Chondrocyte (in vitro differentiated cells): ENCODE measurements around the gene SORCS1. TPM values are rescaled to one million over a fixed set of nuclear protein-coding genes. Genes with fewer than 3 reads are reported as not detected.
"Not testable (repeated sequence)": the region's sequence is repeated elsewhere in the genome, so short reads cannot be mapped to it uniquely, and the experiment has no call there.

ENCODE experiments used
- DNase-seq: peaks from one replicate; pipeline ENCODE4 v3.0.0; 2021; ENCODE audit warnings: mixed read lengths, low spot score
- H3K27ac Mint-ChIP-seq: one replicate; pipeline ENCODE4 v1.8.0; 2021; ENCODE audit warnings: mild to moderate bottlenecking, moderate library complexity, mixed read lengths; ENCODE audit not compliant: unreplicated experiment
- H3K27me3 Mint-ChIP-seq: 2 replicates; pipeline ENCODE4 v1.8.0; 2021; ENCODE audit warnings: low read depth, mixed read lengths
- H3K36me3 Mint-ChIP-seq: 2 replicates; pipeline ENCODE4 v1.8.0; 2021; ENCODE audit warnings: low read depth, mixed read lengths
- H3K4me1 Mint-ChIP-seq: 2 replicates; pipeline ENCODE4 v1.8.0; 2021; ENCODE audit warnings: low read depth, mild to moderate bottlenecking, mixed read lengths
- H3K4me3 Mint-ChIP-seq: one replicate; pipeline ENCODE4 v1.8.0; 2021; ENCODE audit warnings: mild to moderate bottlenecking, moderate library complexity, mixed read lengths; ENCODE audit not compliant: unreplicated experiment
- H3K9me3 Mint-ChIP-seq: 2 replicates; pipeline ENCODE4 v1.8.0; 2021; ENCODE audit warnings: low read depth, mixed read lengths
- CTCF ChIP-seq: fragments of 200-600 bp; sonication (generic); IDR thresholded peaks from 2 replicates; pipeline ENCODE4 v1.5.0; 2021; ENCODE audit warnings: antibody characterized with exemption, mild to moderate bottlenecking, moderate library complexity
- total RNA-seq: library from RNA; stranded (reverse); gene quantifications from 3 replicates; pipeline ENCODE4 v1.2.1, GENCODE V29; 2021

The SORCS1 gene
- total RNA-seq, 1 donor from 2014 or later = not detected

DNA sequence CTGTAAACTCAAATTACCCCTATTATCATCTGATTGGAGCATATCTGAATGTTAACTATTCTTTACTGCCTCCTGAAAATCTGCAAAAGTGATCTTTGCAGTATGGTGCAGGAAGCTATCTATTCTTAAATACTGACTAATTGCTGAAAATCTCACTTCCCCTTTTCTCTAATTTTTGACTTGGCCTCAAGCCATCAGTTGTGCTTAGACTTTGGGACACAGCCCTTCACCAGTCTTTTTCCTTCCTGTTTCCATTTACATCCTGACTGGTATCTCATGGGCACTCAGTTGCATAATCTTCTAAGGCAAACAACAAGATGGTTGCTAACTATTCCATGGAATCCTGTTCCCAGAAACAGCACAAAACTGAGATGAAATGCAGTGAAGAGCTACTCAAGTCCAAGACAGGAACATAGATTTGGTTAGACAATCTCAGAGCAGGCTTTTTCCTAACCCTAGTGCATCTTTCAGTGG, 228.5 kb downstream of the SORCS1 start:
- TF ChIP-seq CTCF = no peak
- Mint-ChIP-seq H3K4me3 (no peak overlapping the region), H3K36me3 (no peaks in the 10 kb centered on the region), H3K27me3 (no peaks in the 10 kb centered on the region), H3K9me3 (peaks cover 10% of the 10 kb centered on the region), H3K4me1 (no peaks in the 10 kb centered on the region), H3K27ac (no peak overlapping the region)
- no peak for DNase-seq

DNA sequence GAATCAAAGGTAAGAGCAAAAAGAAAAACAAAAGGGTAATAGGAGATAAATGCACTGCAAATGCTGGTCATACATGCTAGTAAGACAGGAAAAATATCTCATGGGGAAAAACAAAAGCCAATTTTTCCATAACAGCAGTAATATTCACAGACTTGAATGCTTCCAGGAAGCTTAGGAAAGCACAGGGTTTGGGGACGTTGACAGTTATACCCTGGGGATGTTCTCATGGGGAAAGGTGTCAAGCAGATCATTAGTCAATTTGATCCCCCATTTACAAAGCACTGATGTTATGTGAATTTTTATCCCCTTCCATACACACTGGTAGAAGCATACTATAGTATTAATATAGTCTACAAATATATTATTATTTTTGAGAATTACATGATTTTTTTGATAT, 232.7 kb downstream of the SORCS1 start:
- Mint-ChIP-seq H3K4me1 (no peaks in the 10 kb centered on the region), H3K36me3 (no peaks in the 10 kb centered on the region), H3K27me3 (no peaks in the 10 kb centered on the region), H3K27ac (no peak overlapping the region), H3K4me3 (no peak overlapping the region), H3K9me3 (peaks cover 7% of the 10 kb centered on the region)
- TF ChIP-seq CTCF = no peak
- DNase-seq = no peak

DNA sequence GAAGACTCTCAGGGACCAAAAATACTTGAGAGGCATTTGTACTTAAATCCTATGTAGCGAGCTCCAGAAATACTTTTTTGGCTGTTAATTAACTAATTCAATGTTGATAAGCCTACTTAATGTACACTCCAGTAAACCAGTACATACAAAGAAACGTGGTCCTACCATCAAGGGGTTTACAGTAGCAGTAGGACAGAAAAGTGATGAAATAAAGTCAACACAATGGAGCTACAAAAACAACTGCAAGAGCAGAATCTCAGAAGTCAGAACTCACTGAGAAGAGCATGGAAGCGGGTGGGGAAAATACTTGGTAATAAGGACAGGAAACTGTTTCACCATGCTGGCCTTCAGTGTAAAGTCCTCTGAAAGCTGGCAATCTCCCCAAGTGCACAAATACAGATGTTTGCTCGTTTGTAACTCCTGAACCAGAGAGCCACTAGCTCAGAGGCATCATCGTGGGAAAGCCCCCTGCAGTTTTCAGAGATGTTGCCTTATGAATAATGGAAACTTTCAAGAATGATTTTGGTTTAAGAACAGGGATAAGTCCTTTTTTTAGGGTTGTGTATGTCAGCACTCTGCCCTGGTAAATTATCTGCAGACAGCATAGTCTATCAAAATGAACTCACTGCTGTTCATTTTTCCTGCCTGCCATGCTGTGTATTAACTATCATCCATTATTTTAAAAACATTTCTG, 233.2 kb downstream of the SORCS1 start:
- H3K27me3 Mint-ChIP-seq = no peaks in the 10 kb centered on the region

DNA sequence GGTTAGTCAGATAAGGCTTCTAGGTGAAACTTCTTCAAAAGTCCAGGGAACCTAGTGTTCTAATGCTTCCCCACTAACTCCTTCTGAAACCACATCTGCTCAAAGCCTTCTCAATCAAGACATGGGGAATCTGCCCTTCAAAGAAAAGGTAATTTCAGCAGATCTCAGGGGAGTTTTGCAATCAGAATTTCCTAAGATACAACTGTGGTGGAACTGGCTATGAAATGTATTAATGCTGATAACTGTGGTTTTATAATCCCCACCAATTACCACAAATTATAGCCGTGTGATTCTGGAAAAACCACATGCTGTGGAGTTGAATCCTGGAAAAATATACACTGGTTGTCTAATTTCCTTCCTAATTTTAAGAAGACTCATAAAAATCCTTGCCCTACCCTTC, 233.8 kb downstream of the SORCS1 start:
- no peak for TF ChIP-seq CTCF
- no peaks in the 10 kb centered on the region for H3K4me1 Mint-ChIP-seq
- no peaks in the 10 kb centered on the region for H3K36me3 Mint-ChIP-seq
- H3K9me3 Mint-ChIP-seq = peaks cover 5% of the 10 kb centered on the region
- H3K27me3 Mint-ChIP-seq = no peaks in the 10 kb centered on the region
- no peak for DNase-seq
- no peak overlapping the region for H3K27ac Mint-ChIP-seq
- H3K4me3 Mint-ChIP-seq = no peak overlapping the region

More for the DNA sequence above, 233.2 kb downstream of the SORCS1 start:
- no peak for TF ChIP-seq CTCF
- Mint-ChIP-seq H3K4me1 (no peaks in the 10 kb centered on the region), H3K27ac (no peak overlapping the region), H3K9me3 (peaks cover 7% of the 10 kb centered on the region), H3K36me3 (no peaks in the 10 kb centered on the region), H3K4me3 (no peak overlapping the region)
- no peak for DNase-seq

DNA sequence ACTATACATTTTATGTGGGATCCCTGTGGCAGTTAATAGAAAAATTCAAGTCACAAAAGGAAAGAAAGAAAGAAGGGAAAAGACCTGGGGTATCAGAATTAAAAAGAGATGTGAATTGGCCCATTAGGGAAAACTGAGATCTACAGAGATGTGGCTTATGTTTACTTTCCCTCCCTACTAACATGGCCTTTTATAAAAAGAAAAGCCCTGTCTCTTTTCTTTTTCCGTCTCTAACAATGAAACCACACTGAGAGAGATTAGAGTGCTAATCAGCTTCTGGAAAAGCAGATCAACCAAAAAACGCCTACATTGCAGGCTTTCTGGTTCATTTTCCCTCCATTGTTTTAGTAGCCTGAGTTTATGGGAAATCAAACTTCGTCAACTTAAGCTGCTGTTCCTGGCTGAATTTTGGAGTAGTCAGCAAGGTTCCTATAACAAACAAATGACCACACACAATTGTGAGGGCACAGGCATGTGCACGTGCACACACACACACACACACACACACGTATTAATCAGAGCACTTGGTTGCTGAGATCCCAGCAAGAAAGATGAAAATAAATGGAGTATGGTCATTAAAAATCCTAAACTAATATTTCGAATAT, 235.1 kb downstream of the SORCS1 start:
- no peak for DNase-seq
- no peak for TF ChIP-seq CTCF
- H3K27ac Mint-ChIP-seq = no peak overlapping the region
- no peaks in the 10 kb centered on the region for H3K4me1 Mint-ChIP-seq
- H3K36me3 Mint-ChIP-seq = no peaks in the 10 kb centered on the region
- no peak overlapping the region for H3K4me3 Mint-ChIP-seq
- H3K27me3 Mint-ChIP-seq = no peaks in the 10 kb centered on the region
- H3K9me3 Mint-ChIP-seq = peaks cover 2% of the 10 kb centered on the region

DNA sequence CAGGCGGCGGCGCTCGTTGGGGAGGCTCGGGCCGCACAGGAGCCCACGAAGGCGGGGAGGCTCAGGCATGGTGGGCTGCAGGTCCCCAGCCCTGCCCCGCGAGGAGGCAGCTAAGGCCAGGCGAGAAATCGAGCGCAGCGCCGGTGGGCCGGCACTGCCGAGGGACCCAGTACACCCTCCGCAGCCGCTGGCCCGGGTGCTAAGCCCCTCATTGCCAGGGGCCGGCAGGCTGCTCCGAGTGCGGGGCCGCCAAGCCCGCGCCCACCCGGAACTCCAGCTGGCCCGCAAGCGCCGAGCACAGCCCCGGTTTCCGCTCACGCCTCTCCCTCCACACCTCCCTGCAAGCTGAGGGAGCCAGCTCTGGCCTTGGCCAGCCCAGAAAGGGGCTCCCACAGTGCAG, 236.4 kb downstream of the SORCS1 start:
- DNase-seq, H3K36me3 Mint-ChIP-seq, H3K27ac Mint-ChIP-seq, H3K9me3 Mint-ChIP-seq, H3K4me3 Mint-ChIP-seq, H3K27me3 Mint-ChIP-seq, H3K4me1 Mint-ChIP-seq: not testable (repeated sequence)
